Tibial nerve (tissue), 4 donors: ENCODE measurements around the gene DUSP8. TPM values are rescaled to one million over a fixed set of nuclear protein-coding genes. Genes with fewer than 3 reads are reported as not detected.

ENCODE experiments used
- DNase-seq, 2 donors: peaks; one replicate each; pipeline ENCODE4 v3.0.0-alpha.2; 2019; ENCODE audit warnings: low spot score in 2 of 2
- H3K27ac ChIP-seq, 4 donors: fragments of 200-600 bp; sonication (generic) in 3 of 4; one replicate each; pipeline ENCODE4 v1.5.1; 2017 to 2019; ENCODE audit warnings: mild to moderate bottlenecking in 1 of 4
- H3K27me3 ChIP-seq, 2 donors: fragments of 200-600 bp; sonication (generic) in 1 of 2; one replicate each; pipeline versions ENCODE4 v1.5.1 to v1.6.0; 2017 to 2019
- H3K36me3 ChIP-seq, 3 donors: fragments of 200-600 bp; sonication (generic); one replicate each; pipeline ENCODE4 v1.5.1; 2018 to 2019
- H3K4me1 ChIP-seq, 4 donors: fragments of 200-600 bp; sonication (generic) in 3 of 4; one replicate each; pipeline ENCODE4 v1.5.1; 2017 to 2019
- H3K4me3 ChIP-seq, 4 donors: fragments of 200-600 bp; sonication (generic) in 3 of 4; one replicate each; pipeline ENCODE4 v1.5.1; 2017 to 2019; ENCODE audit warnings: mild to moderate bottlenecking in 1 of 4, moderate library complexity in 1 of 4
- H3K9me3 ChIP-seq, 4 donors: fragments of 200-600 bp; sonication (generic) in 3 of 4; one replicate each; pipeline ENCODE4 v1.5.1; 2017 to 2019
- CTCF ChIP-seq, 5 experiments: fragments of 200-600 bp in 3 of 5; fragments of 450-650 bp in 2 of 5; sonication (generic) in 3 of 5; IDR thresholded peaks; one replicate each; pipeline ENCODE4 v1.5.1; 2016 to 2019; ENCODE audit warnings: antibody characterized with exemption in 5 of 5, mild to moderate bottlenecking in 3 of 5, moderate library complexity in 2 of 5
- EP300 ChIP-seq, 2 donors: sonication (generic); formaldehyde crosslinking; IDR thresholded peaks; one replicate each; pipeline ENCODE4 v1.6.1; 2017; ENCODE audit warnings: antibody characterized with exemption in 2 of 2, mild to moderate bottlenecking in 1 of 2
- POLR2A ChIP-seq, 2 donors: fragments of 450-650 bp; IDR thresholded peaks; one replicate each; pipeline ENCODE4 v1.6.1; 2017; ENCODE audit warnings: antibody characterized with exemption in 2 of 2, mild to moderate bottlenecking in 2 of 2, moderate library complexity in 2 of 2
- WGBS, 2 donors: methylation state at CpG; one replicate each; pipeline ENCODE4 v1.1.5; 2018; 5-methylcytosine and 5-hydroxymethylcytosine counted together
- total RNA-seq, 4 donors: library from RNA; depleted of rRNA; stranded (reverse); fragments of >200 nt; gene quantifications; one replicate each; pipeline ENCODE4 v1.1.0, GENCODE V29; 2016

Gene DUSP8
- total RNA-seq, 4 donors from 2014 or later, result 1.9 to 10.8 (median 3.4) TPM

GRCh38 chr11:1560002-1560648, 11.9 kb downstream of the DUSP8 start:
- H3K27ac ChIP-seq, result peak overlapping the region; percentile 89 to 99 (median 94)
- no peak overlapping the region for H3K4me3 ChIP-seq
- TF ChIP-seq CTCF (IDR thresholded peaks at IDR 0.05) (no peak), EP300 (IDR thresholded peaks at IDR 0.05) (no peak), POLR2A (IDR thresholded peaks at IDR 0.05) (no peak)
- no peaks in the 10 kb centered on the region for H3K9me3 ChIP-seq
- H3K4me1 ChIP-seq, result peaks cover 0 to 61% (median 26%) of the 10 kb centered on the region in 4 donors
- DNase-seq, result no peak
- H3K27me3 ChIP-seq, result no peaks in the 10 kb centered on the region
- peaks cover 0 to 47% (median 0%) of the 10 kb centered on the region in 3 donors for H3K36me3 ChIP-seq
- WGBS, 2 donors, result 70 to 80% methylated on average over 14 to 15 of the region's 15 CpGs

DNA sequence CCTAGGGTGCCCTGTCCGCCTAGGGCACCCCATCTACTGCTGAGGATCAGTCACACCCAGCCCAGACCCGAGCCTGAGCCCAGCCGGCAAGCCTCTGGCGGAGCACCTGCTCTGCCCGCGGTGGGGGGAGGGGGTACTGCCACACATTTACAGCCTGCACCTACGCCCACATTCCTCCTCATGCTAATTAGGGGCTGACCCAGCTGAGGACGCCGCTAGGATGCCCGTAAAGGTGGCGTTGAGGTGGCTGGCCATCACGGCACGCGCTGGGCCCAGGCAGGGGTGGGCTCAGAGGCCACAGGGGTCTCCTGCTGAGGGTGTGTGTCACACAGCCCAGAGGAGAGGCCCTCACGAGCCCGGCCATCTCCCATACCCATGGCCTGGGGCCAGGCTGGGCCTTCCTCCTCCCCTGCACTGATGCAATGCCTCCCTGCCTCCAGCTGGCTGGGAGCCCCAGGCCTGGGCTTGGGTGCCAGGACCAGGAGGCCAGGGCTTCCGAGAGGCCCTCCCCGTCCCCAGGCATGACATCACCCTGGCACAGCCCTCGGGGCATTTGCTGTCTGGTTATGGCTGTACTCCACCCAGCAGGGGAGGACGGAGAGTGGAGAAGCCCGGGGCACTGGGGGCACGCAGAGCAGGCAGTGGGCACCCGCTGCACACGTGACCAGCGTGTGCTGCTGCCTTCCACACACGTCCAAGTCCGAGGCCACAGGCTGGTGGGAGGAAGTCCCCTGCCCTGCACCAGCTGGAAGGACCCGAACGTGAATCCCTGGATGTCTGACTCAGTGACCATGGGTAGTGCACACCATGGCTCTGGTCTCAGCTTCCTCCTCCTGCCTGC, 12.7 kb downstream of the DUSP8 start:
- no peaks in the 10 kb centered on the region for H3K9me3 ChIP-seq
- no peak overlapping the region for H3K4me3 ChIP-seq
- H3K4me1 ChIP-seq, result peaks cover 0 to 56% (median 24%) of the 10 kb centered on the region in 4 donors
- TF ChIP-seq EP300 (IDR thresholded peaks at IDR 0.05) (peak; percentile 65 to 97), POLR2A (IDR thresholded peaks at IDR 0.05) (peak in 1 of 2 donors; percentile 55), CTCF (IDR thresholded peaks at IDR 0.05) (peak in 2 of 5 experiments; percentile 13 to 25)
- no peaks in the 10 kb centered on the region for H3K27me3 ChIP-seq
- peaks cover 0 to 45% (median 0%) of the 10 kb centered on the region in 3 donors for H3K36me3 ChIP-seq
- peak; percentile 52 to 72 for DNase-seq
- peak overlapping the region; percentile 89 to 99 (median 94) for H3K27ac ChIP-seq
- 34 to 45% methylated on average over 15 to 22 of the region's 29 CpGs for WGBS, 2 donors

DNA sequence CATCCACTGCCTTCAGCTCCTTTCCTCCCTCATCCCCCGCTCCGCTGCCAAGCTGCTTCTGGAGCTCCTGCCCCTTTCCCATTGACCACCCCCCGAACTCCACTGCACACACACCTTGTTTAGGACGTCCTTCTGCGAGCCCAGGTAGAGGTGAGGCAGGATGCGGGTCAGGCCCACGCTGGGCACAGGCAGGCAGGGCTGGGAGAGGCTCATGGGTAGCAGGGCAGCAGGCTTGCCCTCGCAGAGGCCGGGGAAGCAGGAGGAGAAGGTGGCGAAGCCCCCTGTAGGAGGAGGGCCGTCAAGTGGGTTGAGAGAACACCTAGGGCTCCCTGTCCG, 13.3 kb downstream of the DUSP8 start:
- TF ChIP-seq CTCF (IDR thresholded peaks at IDR 0.05) (no peak), POLR2A (IDR thresholded peaks at IDR 0.05) (no peak)
- Histone ChIP-seq H3K4me3 (no peak overlapping the region), H3K27ac (peak overlapping the region; percentile 89 to 99 (median 94)), H3K36me3 (peaks cover 0 to 41% (median 0%) of the 10 kb centered on the region in 3 donors), H3K4me1 (peaks cover 0 to 58% (median 27%) of the 10 kb centered on the region in 4 donors), H3K27me3 (no peaks in the 10 kb centered on the region), H3K9me3 (no peaks in the 10 kb centered on the region)
- no peak for DNase-seq
- 48 to 64% methylated on average over 12 of the region's 12 CpGs for WGBS, 2 donors

DNA sequence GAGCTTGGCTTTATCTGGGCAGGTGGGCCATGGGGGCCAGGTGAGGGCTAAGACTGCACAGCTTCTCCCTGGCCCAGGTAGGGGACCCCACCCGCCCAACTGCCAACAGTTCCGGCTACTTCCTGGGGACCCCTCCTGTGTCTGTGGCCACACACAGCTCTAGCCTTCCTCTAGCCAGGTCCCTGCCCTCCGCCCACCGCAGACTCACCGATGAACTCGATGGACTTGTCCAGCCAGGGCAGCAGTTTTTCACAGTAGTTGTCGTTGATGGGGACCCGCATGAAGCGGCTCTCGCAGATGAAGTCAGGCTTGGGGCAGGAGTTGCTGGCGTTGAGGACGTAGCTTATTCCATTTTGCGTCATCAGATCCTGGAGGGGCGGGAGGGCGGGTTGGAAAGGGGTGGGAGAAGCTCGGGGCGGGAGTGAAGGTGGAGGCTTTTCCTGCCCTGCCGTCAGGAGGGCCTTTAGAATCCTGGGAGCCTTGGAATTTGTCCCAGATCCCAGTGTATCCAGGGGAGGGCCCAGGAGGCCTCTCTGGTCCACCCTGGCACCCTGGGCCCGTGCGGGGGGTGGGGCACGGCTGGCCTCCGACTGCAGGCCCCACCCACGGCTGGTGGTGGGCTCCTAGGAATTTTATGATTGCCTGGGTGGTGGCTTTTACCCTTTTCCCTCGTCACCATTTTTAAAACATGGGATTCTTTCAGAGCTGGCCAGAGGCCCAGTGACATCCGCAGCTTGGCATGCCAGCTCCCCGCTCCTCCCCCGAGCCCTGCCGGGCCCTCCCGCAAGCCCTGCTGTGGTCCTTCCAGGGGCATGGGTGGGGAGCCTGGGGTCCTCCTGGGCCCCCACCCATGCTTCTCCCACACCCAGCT, 13.9 kb downstream of the DUSP8 start:
- 35 to 41% methylated on average over 29 of the region's 29 CpGs for WGBS, 2 donors
- Histone ChIP-seq H3K9me3 (no peaks in the 10 kb centered on the region), H3K27ac (peak overlapping the region; percentile 89 to 99 (median 94)), H3K36me3 (peaks cover 0 to 35% (median 0%) of the 10 kb centered on the region in 3 donors), H3K4me3 (no peak overlapping the region), H3K4me1 (peaks cover 0 to 59% (median 27%) of the 10 kb centered on the region in 4 donors), H3K27me3 (peaks cover 0 to 1% of the 10 kb centered on the region in 2 donors)
- TF ChIP-seq POLR2A (IDR thresholded peaks at IDR 0.05), result no peak
- peak; percentile 63 to 75 for TF ChIP-seq EP300 (IDR thresholded peaks at IDR 0.05)
- DNase-seq, result peak in 1 of 2 donors; percentile 45
